Esophagus squamous epithelium (tissue), 5 donors: ENCODE data around the gene RIPK4. TPM values are rescaled to one million over a fixed set of nuclear protein-coding genes. Genes with fewer than 3 reads are reported as not detected.
A peak's percentile ranks its signal among the peaks of the same experiment; 100 is the strongest.

Experiments
- DNase-seq: peaks from one replicate; lab custom pipeline; 2025; lab: John Stamatoyannopoulos, UW
- H3K27ac ChIP-seq, 4 donors: fragments of 200-600 bp; sonication (generic); one replicate each; pipeline ENCODE4 v1.5.1; 2016 to 2019; ENCODE audit warnings: mild to moderate bottlenecking in 1 of 4
- H3K27me3 ChIP-seq, 4 donors: fragments of 200-600 bp; sonication (generic); 1 replicate in 3 of 4; 2 replicates in 1 of 4; pipeline versions ENCODE4 v1.5.1 to v1.6.0; 2017 to 2021; ENCODE audit warnings: antibody characterized with exemption in 1 of 4
- H3K36me3 ChIP-seq, 3 donors: fragments of 200-600 bp; sonication (generic); one replicate each; pipeline ENCODE4 v1.5.1; 2016 to 2019
- H3K4me1 ChIP-seq, 3 donors: fragments of 200-600 bp; sonication (generic); one replicate each; pipeline ENCODE4 v1.5.1; 2017 to 2019
- H3K4me3 ChIP-seq, 4 donors: fragments of 200-600 bp; sonication (generic); 1 replicate in 3 of 4; 2 replicates in 1 of 4; pipeline ENCODE4 v1.5.1; 2016 to 2019; ENCODE audit warnings: mild to moderate bottlenecking in 2 of 4, moderate library complexity in 1 of 4
- H3K9me3 ChIP-seq, 3 donors: fragments of 200-600 bp; sonication (generic); one replicate each; pipeline ENCODE4 v1.5.1; 2016 to 2019
- POLR2A ChIP-seq, 4 donors: fragments of 450-650 bp; IDR thresholded peaks; one replicate each; pipeline ENCODE4 v1.6.1; 2017; ENCODE audit warnings: antibody characterized with exemption in 4 of 4, mild to moderate bottlenecking in 4 of 4, moderate library complexity in 3 of 4
- WGBS, 2 donors: methylation state at CpG; one replicate each; pipeline ENCODE4 v1.1.5; 2018; 5-methylcytosine and 5-hydroxymethylcytosine counted together
- intact Hi-C: fragments of 100-400 bp; cut with DNase I; formaldehyde crosslinking; loops from one replicate; pipeline ENCODE4 v1.15.0; 2022
- total RNA-seq, 4 donors: library from RNA; depleted of rRNA; stranded (reverse); fragments of >200 nt; gene quantifications; one replicate each; pipeline ENCODE4 v1.1.0, GENCODE V29; 2016
- TF ChIP-seq, protein P1 (sequence below), 6 experiments: fragments of 450-650 bp in 4 of 6; fragments of 200-600 bp in 2 of 6; sonication (generic) in 2 of 6; IDR thresholded peaks; one replicate each; pipeline ENCODE4 v1.5.1; 2016 to 2019; ENCODE audit warnings: antibody characterized with exemption in 6 of 6, mild to moderate bottlenecking in 4 of 6, moderate library complexity in 4 of 6
- donor health status: DM: yes; HTN: yes; CAD: no.

Gene RIPK4
- total RNA-seq, 4 donors from 2014 or later: 41.1 to 93.5 (median 68.8) TPM

- H3K9me3 ChIP-seq: no peaks in the 10 kb centered on the region
- peaks cover 0 to 65% (median 0%) of the 10 kb centered on the region in 3 donors for H3K36me3 ChIP-seq
- H3K27me3 ChIP-seq: peaks cover 0 to 7% (median 0%) of the 10 kb centered on the region in 4 donors
- 26 to 47% methylated on average over 2 to 3 of the region's 10 CpGs for WGBS, 2 donors
- H3K27ac ChIP-seq: peak overlapping the region; percentile 42 to 89 (median 69)
- no peak for TF ChIP-seq POLR2A (IDR thresholded peaks at IDR 0.05)
- TF ChIP-seq, protein P1, sequence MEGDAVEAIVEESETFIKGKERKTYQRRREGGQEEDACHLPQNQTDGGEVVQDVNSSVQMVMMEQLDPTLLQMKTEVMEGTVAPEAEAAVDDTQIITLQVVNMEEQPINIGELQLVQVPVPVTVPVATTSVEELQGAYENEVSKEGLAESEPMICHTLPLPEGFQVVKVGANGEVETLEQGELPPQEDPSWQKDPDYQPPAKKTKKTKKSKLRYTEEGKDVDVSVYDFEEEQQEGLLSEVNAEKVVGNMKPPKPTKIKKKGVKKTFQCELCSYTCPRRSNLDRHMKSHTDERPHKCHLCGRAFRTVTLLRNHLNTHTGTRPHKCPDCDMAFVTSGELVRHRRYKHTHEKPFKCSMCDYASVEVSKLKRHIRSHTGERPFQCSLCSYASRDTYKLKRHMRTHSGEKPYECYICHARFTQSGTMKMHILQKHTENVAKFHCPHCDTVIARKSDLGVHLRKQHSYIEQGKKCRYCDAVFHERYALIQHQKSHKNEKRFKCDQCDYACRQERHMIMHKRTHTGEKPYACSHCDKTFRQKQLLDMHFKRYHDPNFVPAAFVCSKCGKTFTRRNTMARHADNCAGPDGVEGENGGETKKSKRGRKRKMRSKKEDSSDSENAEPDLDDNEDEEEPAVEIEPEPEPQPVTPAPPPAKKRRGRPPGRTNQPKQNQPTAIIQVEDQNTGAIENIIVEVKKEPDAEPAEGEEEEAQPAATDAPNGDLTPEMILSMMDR (IDR thresholded peaks at IDR 0.05): no peak
- peaks cover 36 to 93% (median 57%) of the 10 kb centered on the region in 3 donors for H3K4me1 ChIP-seq
- H3K4me3 ChIP-seq: no peak overlapping the region
- no peak for DNase-seq
- intact Hi-C loops: no loop called here
Observed at GRCh38 chr21:41754479-41754891, 12.4 kb downstream of the RIPK4 start.

- TF ChIP-seq, protein P1 (IDR thresholded peaks at IDR 0.05): no peak
- no peak for TF ChIP-seq POLR2A (IDR thresholded peaks at IDR 0.05)
- Histone ChIP-seq H3K27ac (peak overlapping the region in 3 of 4 donors; percentile 85 to 94 (median 89)), H3K4me3 (no peak overlapping the region), H3K27me3 (no peaks in the 10 kb centered on the region), H3K9me3 (no peaks in the 10 kb centered on the region), H3K36me3 (peaks cover 0 to 69% (median 0%) of the 10 kb centered on the region in 3 donors), H3K4me1 (peaks cover 36 to 93% (median 54%) of the 10 kb centered on the region in 3 donors)
- 56 to 59% methylated on average over 16 of the region's 16 CpGs for WGBS, 2 donors
- DNase-seq: no peak
- intact Hi-C loops: no loop called here
Observed at GRCh38 chr21:41753006-41753898, 13.6 kb downstream of the RIPK4 start.

- peak overlapping the region in 2 of 4 donors; percentile 3 to 10 for H3K4me3 ChIP-seq
Observed at GRCh38 chr21:41752231-41752681, 14.6 kb downstream of the RIPK4 start.

GRCh38 chr21:41751611-41752011 lies 15.2 kb downstream of the RIPK4 start:
- H3K27me3 ChIP-seq: no peaks in the 10 kb centered on the region
- peak overlapping the region; percentile 80 to 94 (median 87) for H3K27ac ChIP-seq
- no peak for DNase-seq
- 24 to 30% methylated on average over 6 to 9 of the region's 12 CpGs for WGBS, 2 donors
- TF ChIP-seq, protein P1 (IDR thresholded peaks at IDR 0.05): peak in 1 of 6 experiments; percentile 7
- TF ChIP-seq POLR2A (IDR thresholded peaks at IDR 0.05): no peak
- H3K4me3 ChIP-seq: peak overlapping the region in 3 of 4 donors; percentile 3 to 16 (median 10)
- H3K9me3 ChIP-seq: no peaks in the 10 kb centered on the region
- peaks cover 0 to 72% (median 6%) of the 10 kb centered on the region in 3 donors for H3K36me3 ChIP-seq
- H3K4me1 ChIP-seq: peaks cover 36 to 93% (median 54%) of the 10 kb centered on the region in 3 donors
- intact Hi-C loops: no loop called here

More at GRCh38 chr21:41752231-41752681, 14.6 kb downstream of the RIPK4 start:
- Histone ChIP-seq H3K9me3 (no peaks in the 10 kb centered on the region), H3K27ac (peak overlapping the region; percentile 80 to 94 (median 87)), H3K4me1 (peaks cover 36 to 98% (median 54%) of the 10 kb centered on the region in 3 donors), H3K36me3 (peaks cover 0 to 72% (median 4%) of the 10 kb centered on the region in 3 donors), H3K27me3 (no peaks in the 10 kb centered on the region)
- TF ChIP-seq, protein P1 (IDR thresholded peaks at IDR 0.05): no peak
- TF ChIP-seq POLR2A (IDR thresholded peaks at IDR 0.05): no peak
- intact Hi-C loops: no loop called here
- no peak for DNase-seq
- WGBS, 2 donors: 17% methylated on average over 1 of the region's 13 CpGs; no CpG with 5 or more reads in 1 of the 2 donors
